WI38 (cell line): Measurements from ENCODE around the gene ADCY7.

ENCODE experiments used
- H3K4me3 ChIP-seq: 2 replicates; pipeline ENCODE4 v1.5.1; 2011; ENCODE audit warnings: low read depth, mild to moderate bottlenecking, control low read depth, low read length
- TF ChIP-seq, protein P1 (sequence below): IDR thresholded peaks from 2 replicates; pipeline ENCODE4 v1.5.1; 2012; ENCODE audit warnings: low read depth, mild to moderate bottlenecking, control low read depth, low read length

The ADCY7 gene

GRCh38 chr16:50259334-50260205 is 6.8 kb upstream of the ADCY7 start:
- no peak overlapping the region for H3K4me3 ChIP-seq
- TF ChIP-seq, protein P1, sequence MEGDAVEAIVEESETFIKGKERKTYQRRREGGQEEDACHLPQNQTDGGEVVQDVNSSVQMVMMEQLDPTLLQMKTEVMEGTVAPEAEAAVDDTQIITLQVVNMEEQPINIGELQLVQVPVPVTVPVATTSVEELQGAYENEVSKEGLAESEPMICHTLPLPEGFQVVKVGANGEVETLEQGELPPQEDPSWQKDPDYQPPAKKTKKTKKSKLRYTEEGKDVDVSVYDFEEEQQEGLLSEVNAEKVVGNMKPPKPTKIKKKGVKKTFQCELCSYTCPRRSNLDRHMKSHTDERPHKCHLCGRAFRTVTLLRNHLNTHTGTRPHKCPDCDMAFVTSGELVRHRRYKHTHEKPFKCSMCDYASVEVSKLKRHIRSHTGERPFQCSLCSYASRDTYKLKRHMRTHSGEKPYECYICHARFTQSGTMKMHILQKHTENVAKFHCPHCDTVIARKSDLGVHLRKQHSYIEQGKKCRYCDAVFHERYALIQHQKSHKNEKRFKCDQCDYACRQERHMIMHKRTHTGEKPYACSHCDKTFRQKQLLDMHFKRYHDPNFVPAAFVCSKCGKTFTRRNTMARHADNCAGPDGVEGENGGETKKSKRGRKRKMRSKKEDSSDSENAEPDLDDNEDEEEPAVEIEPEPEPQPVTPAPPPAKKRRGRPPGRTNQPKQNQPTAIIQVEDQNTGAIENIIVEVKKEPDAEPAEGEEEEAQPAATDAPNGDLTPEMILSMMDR = no peak

DNA sequence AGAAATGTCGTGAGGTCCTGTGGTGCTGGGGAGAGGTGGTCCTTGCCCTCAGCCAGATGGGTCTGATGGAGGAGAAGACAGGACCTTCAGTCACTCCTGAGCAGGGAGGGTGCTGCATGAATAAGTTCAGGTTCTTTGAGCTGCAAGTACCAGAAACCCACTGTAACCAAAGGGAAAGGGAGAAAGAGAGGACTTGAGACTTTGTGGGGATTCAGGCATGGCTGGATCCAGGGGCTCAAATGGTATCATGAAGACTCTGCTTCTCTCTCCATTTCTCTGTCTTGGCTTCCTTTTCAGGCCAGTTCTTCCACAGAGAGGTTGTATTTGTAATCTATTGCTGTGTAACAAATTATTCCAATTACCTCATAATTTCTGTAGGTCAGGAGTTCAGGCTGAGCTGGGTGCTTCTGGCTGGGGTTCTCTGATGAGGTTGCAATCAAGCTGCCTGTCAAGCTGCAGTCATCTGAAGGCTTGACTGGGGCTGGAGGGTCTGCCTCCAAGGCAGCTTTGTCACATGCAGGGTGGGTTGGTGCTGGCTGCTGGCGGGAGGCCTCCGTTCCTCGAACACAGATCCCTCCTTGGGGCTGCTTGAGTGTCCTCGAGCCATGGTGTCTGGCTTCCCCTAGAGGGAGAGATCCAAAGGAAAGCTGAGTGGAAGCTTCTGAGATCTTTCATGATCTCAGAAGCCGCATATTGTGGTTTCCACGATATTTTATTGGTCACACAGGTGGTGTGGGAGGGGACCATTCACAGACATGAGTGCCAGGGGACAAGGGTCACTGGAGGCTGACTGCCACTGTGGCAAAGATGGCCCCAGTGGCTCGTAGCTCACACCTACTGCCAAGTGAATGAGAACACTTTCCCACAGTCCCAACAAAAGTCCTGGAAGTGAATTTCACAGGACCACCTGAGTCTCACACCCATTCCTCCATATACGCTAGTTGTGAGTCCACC is 5.9 kb upstream of the ADCY7 start:
- TF ChIP-seq, protein P1 = no peak
- H3K4me3 ChIP-seq = no peak overlapping the region

DNA sequence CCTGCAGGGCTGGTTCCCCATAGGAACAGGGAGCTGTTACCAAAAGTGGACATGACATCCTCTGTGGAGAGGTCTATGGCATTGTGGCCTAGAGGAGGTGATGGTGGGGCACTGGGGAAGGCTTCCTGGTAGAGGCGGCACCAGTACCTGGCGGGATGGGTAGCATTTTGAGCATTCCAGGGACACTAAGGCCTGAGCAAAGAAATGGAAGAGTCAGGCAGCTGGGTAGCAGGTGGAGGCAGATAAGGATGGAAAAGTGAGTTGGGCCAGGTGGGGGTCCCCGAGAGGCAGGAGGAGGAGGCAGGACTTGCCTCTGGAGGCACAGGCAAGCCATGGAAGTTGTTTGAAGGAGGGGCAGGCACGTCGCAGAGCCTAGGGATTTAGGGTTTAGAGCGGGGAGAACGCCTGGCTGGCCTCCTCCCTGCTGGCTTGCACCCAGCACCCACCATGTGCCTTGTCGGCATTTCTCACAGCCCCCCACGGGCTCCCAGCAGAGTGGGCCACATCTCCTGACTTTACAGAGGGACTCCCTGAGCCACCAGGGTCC is 5.1 kb upstream of the ADCY7 start:
- TF ChIP-seq, protein P1 = no peak

GRCh38 chr16:50261707-50262235 is 4.6 kb upstream of the ADCY7 start:
- TF ChIP-seq, protein P1 = no peak

More for the DNA sequence above, 5.1 kb upstream of the ADCY7 start:
- H3K4me3 ChIP-seq = no peak overlapping the region

DNA sequence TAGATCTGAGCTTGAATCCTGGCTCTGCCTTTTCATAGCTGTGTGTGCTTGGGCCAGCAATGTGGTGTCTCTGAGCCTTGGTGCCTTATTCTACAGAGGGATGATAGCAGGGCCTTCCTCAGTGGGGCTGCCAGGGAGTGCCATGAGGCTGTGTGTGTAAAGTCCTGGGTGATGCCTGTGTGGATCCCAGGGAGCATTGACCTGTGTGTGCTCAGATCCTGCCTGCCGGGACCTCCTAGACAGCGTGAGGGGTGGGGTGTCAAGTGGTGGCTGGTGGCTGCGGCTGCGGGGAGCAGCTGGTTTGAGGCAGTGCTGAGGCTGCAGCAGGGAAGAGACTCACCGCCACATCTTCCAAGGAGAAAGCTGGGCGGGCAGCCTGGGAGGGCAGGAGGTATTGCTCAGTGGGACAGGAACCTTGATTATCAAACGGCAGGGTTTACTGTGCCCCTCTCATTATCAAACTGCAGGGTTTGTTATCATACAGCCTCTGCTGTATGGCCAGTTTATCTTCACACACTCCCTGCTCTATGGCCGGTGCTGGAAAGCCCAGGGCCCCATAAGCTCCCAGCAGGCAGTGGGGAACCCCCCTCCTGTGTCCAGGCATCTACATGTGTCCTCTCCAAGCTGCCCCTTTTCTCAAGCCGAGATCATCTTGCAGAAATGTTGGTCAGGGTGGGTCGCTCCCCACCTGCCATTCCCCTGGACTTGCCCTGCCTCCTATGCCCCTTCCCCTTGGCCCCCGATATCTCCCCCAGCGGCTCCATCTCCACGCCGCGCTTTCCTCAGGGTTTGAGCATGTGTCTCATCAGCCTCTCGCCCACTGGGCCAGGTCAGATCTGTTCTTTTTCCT is 3.1 kb upstream of the ADCY7 start:
- TF ChIP-seq, protein P1 = no peak
- no peak overlapping the region for H3K4me3 ChIP-seq

More at GRCh38 chr16:50261707-50262235, 4.6 kb upstream of the ADCY7 start:
- no peak overlapping the region for H3K4me3 ChIP-seq
